PC-3 (cell line): ENCODE results near the gene EIF5B. TPM values are rescaled to one million over a fixed set of nuclear protein-coding genes. Genes with fewer than 3 reads are reported as not detected.

Experiments
- ATAC-seq: fragments of 200-7000 bp; cut with Tn5 transposase; 2 replicates; pipeline ENCODE4 v1.9.1; 2020; ENCODE audit warnings: mild to moderate bottlenecking, moderate library complexity
- BruUV-seq: library from RNA; stranded (reverse); fragments of 400-500 nt; replicated peaks from 2 replicates; lab custom pipeline; 2021; lab: Mats Ljungman, UMichigan
- CTCF ChIA-PET: fragments of 300-600 bp; sonication (Branson Sonifier 250); formaldehyde crosslinking; loops from one replicate; lab custom pipeline; 2022; ENCODE audit warnings: antibody characterized with exemption; lab: Charles Lee
- POLR2A ChIA-PET: fragments of 300-600 bp; sonication (Branson Sonifier 250); formaldehyde crosslinking; loops from one replicate; lab custom pipeline; 2022; ENCODE audit warnings: antibody characterized with exemption; ENCODE audit not compliant: unreplicated experiment; lab: Charles Lee
- DNase-seq: peaks from one replicate; pipeline ENCODE4 v3.0.0-alpha.2; 2015
- H2AFZ ChIP-seq: fragments of 300-600 bp; sonication (generic); 2 replicates; pipeline ENCODE4 v1.6.0; 2016; ENCODE audit warnings: antibody characterized with exemption, low read length
- H3F3A ChIP-seq: fragments of 300-600 bp; sonication (generic); one replicate; pipeline ENCODE4 v1.6.0; 2017; ENCODE audit warnings: antibody characterized with exemption, low read length, control low read depth, mild to moderate bottlenecking; ENCODE audit not compliant: unreplicated experiment
- H3K27ac ChIP-seq: fragments of 300-600 bp; sonication (generic); 2 replicates; pipeline ENCODE4 v1.5.1; 2016; ENCODE audit warnings: mild to moderate bottlenecking, low read length
- H3K27me3 ChIP-seq: fragments of 300-600 bp; sonication (generic); 2 replicates; pipeline ENCODE4 v1.6.1; 2016; ENCODE audit warnings: low read length, mixed read lengths
- H3K36me3 ChIP-seq: fragments of 300-600 bp; sonication (generic); 2 replicates; pipeline ENCODE4 v1.6.1; 2016; ENCODE audit warnings: low read depth, mixed run types, low read length, mixed read lengths
- H3K4me1 ChIP-seq: fragments of 300-600 bp; sonication (generic); 2 replicates; pipeline ENCODE4 v1.5.1; 2016; ENCODE audit warnings: low read length; ENCODE audit not compliant: insufficient read depth
- H3K4me2 ChIP-seq: fragments of 300-600 bp; sonication (generic); 2 replicates; pipeline ENCODE4 v1.6.0; 2016; ENCODE audit warnings: low read length
- H3K4me3 ChIP-seq: fragments of 300-600 bp; sonication (generic); 2 replicates; pipeline ENCODE4 v1.5.1; 2016; ENCODE audit warnings: mild to moderate bottlenecking, low read length, mixed read lengths
- H3K79me2 ChIP-seq: fragments of 300-600 bp; sonication (generic); 2 replicates; pipeline ENCODE4 v1.6.1; 2017; ENCODE audit warnings: low read length, mixed read lengths
- H3K9ac ChIP-seq: fragments of 300-600 bp; sonication (generic); 2 replicates; pipeline ENCODE4 v1.6.0; 2016; ENCODE audit warnings: mild to moderate bottlenecking, low read length
- H3K9me2 ChIP-seq: fragments of 300-600 bp; sonication (generic); replicated peaks from 2 replicates; pipeline ENCODE4 v1.6.1; 2016; ENCODE audit warnings: mixed run types, low read length, mixed read lengths
- H3K9me3 ChIP-seq: fragments of 300-600 bp; sonication (generic); 2 replicates; pipeline ENCODE4 v1.6.1; 2016; ENCODE audit warnings: low read length, mixed read lengths
- H4K20me1 ChIP-seq: fragments of 300-600 bp; sonication (generic); 2 replicates; pipeline ENCODE4 v1.6.1; 2016; ENCODE audit warnings: low read length, mixed read lengths
- EZH2 ChIP-seq: fragments of 300-600 bp; sonication (generic); IDR thresholded peaks from one replicate; pipeline ENCODE4 v1.6.1; 2017; ENCODE audit warnings: antibody characterized with exemption, mild to moderate bottlenecking, low read length; ENCODE audit not compliant: unreplicated experiment
- EZH2phosphoT487 ChIP-seq: fragments of 300-600 bp; sonication (generic); IDR thresholded peaks from 2 replicates; pipeline ENCODE4 v1.6.1; 2018; ENCODE audit warnings: mild to moderate bottlenecking, antibody characterized with exemption, low read length, borderline replicate concordance
- intact Hi-C: fragments of 100-400 bp; cut with micrococcal nuclease; formaldehyde crosslinking; loops from 2 replicates; pipeline ENCODE4 v1.9.0; 2023
- total RNA-seq: library from RNA; depleted of rRNA; stranded (reverse); fragments of >200 nt; gene quantifications from 2 replicates; pipeline ENCODE4 v1.2.3, GENCODE V29; 2014
- TF ChIP-seq, protein P1 (sequence below): fragments of 300-600 bp; sonication (generic); conservative IDR thresholded peaks from 2 replicates; pipeline ENCODE4 v1.5.1; 2017; ENCODE audit warnings: antibody characterized with exemption, low read depth, mild to moderate bottlenecking, low read length

Gene EIF5B
- total RNA-seq, 1 experiment from 2014 or later = 35.9 TPM

DNA sequence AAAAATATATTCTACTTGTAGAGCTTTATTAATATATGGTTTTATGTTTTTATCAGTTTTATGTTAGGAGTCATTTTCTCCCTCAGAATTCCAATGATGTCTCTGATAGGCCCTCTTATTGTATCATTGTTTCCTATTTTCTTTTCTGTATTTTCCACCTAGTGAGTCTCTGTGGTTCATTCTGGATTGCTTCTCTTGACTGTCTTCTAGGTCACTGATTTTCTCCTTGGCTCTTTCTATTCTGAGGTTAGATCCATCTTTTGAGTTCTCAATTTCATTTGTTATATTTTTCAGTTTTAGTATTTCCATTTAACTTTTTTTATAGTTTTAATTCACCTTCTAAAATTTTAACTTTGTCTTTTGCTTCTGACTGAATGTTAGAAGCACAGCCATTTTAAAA, 37.6 kb downstream of the EIF5B start:
- Histone ChIP-seq H4K20me1 (no peaks in the 10 kb centered on the region), H3K4me1 (no peaks in the 10 kb centered on the region), H2AFZ (no peak overlapping the region), H3K4me2 (no peak overlapping the region), H3K36me3 (peaks cover 60% of the 10 kb centered on the region), H3K27me3 (no peaks in the 10 kb centered on the region), H3F3A (no peaks in the 10 kb centered on the region), H3K79me2 (no peaks in the 10 kb centered on the region), H3K9me3 (no peaks in the 10 kb centered on the region), H3K27ac (no peak overlapping the region), H3K9me2 (no peaks in the 10 kb centered on the region), H3K4me3 (no peak overlapping the region), H3K9ac (no peak overlapping the region)
- intact Hi-C loops = no loop called here
- no TSS peak for BruUV-seq
- ChIA-PET POLR2A (no interaction called here), CTCF (no interaction called here)
- DNase-seq (no peak), ATAC-seq (no peak)
- TF ChIP-seq, protein P1, sequence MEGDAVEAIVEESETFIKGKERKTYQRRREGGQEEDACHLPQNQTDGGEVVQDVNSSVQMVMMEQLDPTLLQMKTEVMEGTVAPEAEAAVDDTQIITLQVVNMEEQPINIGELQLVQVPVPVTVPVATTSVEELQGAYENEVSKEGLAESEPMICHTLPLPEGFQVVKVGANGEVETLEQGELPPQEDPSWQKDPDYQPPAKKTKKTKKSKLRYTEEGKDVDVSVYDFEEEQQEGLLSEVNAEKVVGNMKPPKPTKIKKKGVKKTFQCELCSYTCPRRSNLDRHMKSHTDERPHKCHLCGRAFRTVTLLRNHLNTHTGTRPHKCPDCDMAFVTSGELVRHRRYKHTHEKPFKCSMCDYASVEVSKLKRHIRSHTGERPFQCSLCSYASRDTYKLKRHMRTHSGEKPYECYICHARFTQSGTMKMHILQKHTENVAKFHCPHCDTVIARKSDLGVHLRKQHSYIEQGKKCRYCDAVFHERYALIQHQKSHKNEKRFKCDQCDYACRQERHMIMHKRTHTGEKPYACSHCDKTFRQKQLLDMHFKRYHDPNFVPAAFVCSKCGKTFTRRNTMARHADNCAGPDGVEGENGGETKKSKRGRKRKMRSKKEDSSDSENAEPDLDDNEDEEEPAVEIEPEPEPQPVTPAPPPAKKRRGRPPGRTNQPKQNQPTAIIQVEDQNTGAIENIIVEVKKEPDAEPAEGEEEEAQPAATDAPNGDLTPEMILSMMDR = no peak
- no peak for TF ChIP-seq EZH2phosphoT487
- TF ChIP-seq EZH2 = no peak

DNA sequence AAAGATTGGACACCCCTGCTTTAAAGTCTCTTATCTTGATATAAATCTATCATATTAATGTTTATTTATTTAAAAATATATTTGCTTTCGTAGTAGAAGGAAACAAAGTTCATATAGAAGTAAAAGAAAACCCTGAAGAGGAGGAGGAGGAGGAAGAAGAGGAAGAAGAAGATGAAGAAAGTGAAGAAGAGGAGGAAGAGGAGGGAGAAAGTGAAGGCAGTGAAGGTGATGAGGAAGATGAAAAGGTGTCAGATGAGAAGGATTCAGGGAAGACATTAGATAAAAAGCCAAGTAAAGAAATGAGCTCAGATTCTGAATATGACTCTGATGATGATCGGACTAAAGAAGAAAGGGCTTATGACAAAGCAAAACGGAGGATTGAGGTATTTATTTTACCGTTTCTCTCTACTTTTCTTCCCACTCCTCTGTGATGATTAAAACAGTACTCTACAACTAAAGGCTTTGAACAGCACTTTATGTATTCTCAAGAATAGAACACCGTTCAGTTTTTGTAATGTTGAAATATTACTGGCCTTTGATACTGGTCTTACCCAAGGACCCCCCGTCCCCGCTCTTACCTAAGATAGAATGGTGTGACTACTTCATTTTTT, 39.2 kb downstream of the EIF5B start:
- ChIA-PET POLR2A (no interaction called here), CTCF (no interaction called here)
- DNase-seq (no peak), ATAC-seq (no peak)
- Histone ChIP-seq H4K20me1 (no peaks in the 10 kb centered on the region), H3K4me2 (no peak overlapping the region), H3K27me3 (no peaks in the 10 kb centered on the region), H3K9me3 (no peaks in the 10 kb centered on the region), H2AFZ (no peak overlapping the region), H3K79me2 (no peaks in the 10 kb centered on the region), H3K9ac (no peak overlapping the region), H3K9me2 (no peaks in the 10 kb centered on the region), H3K27ac (no peak overlapping the region), H3K4me1 (no peaks in the 10 kb centered on the region), H3K4me3 (no peak overlapping the region), H3K36me3 (peaks cover 65% of the 10 kb centered on the region), H3F3A (no peaks in the 10 kb centered on the region)
- intact Hi-C loops = no loop called here
- BruUV-seq = no TSS peak
- TF ChIP-seq EZH2 (no peak), EZH2phosphoT487 (no peak)
- TF ChIP-seq, protein P1 = no peak

DNA sequence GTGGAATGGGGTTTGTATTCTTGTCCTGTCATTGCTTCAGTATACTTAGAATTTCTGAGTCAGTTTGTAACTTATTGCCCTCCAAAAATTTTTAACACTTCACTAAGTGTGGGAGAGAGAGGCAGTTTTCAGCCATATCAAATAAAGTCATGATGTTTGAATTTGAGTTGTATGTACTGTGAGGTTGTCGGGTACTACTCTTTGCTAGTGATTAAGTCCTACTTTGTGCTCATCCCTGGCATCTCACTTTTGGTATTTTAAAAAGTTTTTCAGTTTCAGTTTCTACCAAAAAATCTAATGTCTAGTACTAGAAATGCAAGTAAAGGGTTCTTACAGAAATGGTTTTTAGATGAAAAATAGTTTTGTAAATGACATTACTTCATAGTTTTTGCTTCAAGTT, 40.7 kb downstream of the EIF5B start:
- intact Hi-C loops = no loop called here
- H3K36me3 ChIP-seq = peaks cover 70% of the 10 kb centered on the region
- ChIA-PET CTCF (no interaction called here), POLR2A (no interaction called here)
- no peak overlapping the region for H3K4me3 ChIP-seq
- DNase-seq = no peak
- no TSS peak for BruUV-seq
- H3K9ac ChIP-seq = no peak overlapping the region
- H3K4me2 ChIP-seq = no peak overlapping the region
- no peaks in the 10 kb centered on the region for H3F3A ChIP-seq
- H3K79me2 ChIP-seq = no peaks in the 10 kb centered on the region
- no peak overlapping the region for H3K27ac ChIP-seq
- no peaks in the 10 kb centered on the region for H3K9me3 ChIP-seq
- H3K27me3 ChIP-seq = no peaks in the 10 kb centered on the region
- H3K4me1 ChIP-seq = no peaks in the 10 kb centered on the region
- H2AFZ ChIP-seq = no peak overlapping the region
- no peak for TF ChIP-seq EZH2
- no peak for TF ChIP-seq EZH2phosphoT487
- TF ChIP-seq, protein P1 = no peak
- no peaks in the 10 kb centered on the region for H3K9me2 ChIP-seq
- no peak for ATAC-seq
- H4K20me1 ChIP-seq = no peaks in the 10 kb centered on the region
